GM21381 (cell line): Measurements from ENCODE around the gene ST3GAL4.
"Not testable (repeated sequence)": the region's sequence is repeated elsewhere in the genome, so short reads cannot be mapped to it uniquely, and the experiment has no call there.

Experiments used
- ATAC-seq: cut with Tn5 transposase; IDR thresholded peaks from one replicate; pipeline ENCODE4 v1.9.1; 2021; ENCODE audit warnings: mild to moderate bottlenecking, moderate library complexity; ENCODE audit not compliant: unreplicated experiment

The ST3GAL4 gene

GRCh38 chr11:126362879-126363655 lies 7.6 kb downstream of the ST3GAL4 start:
- no peak for ATAC-seq

- ATAC-seq, result no peak
Measured at GRCh38 chr11:126363706-126364248, 8.3 kb downstream of the ST3GAL4 start.

- not testable (repeated sequence) for ATAC-seq
Measured at GRCh38 chr11:126364735-126365134, 9.2 kb downstream of the ST3GAL4 start.

- ATAC-seq, result not testable (repeated sequence)
Measured at GRCh38 chr11:126365508-126365907, 10.0 kb downstream of the ST3GAL4 start.

GRCh38 chr11:126366064-126366822 lies 10.8 kb downstream of the ST3GAL4 start:
- ATAC-seq, result no peak

- ATAC-seq, result not testable (repeated sequence)
Measured at GRCh38 chr11:126366823-126367654, 11.6 kb downstream of the ST3GAL4 start.

GRCh38 chr11:126367806-126368205 lies 12.3 kb downstream of the ST3GAL4 start:
- not testable (repeated sequence) for ATAC-seq

GRCh38 chr11:126368336-126369119 lies 13.0 kb downstream of the ST3GAL4 start:
- not testable (repeated sequence) for ATAC-seq

GRCh38 chr11:126370016-126370415 lies 14.5 kb downstream of the ST3GAL4 start:
- ATAC-seq, result no peak

- ATAC-seq, result no peak
Measured at GRCh38 chr11:126371595-126371994, 16.1 kb downstream of the ST3GAL4 start.

GRCh38 chr11:126373389-126374066 lies 18.0 kb downstream of the ST3GAL4 start:
- not testable (repeated sequence) for ATAC-seq

GRCh38 chr11:126374562-126375300 lies 19.2 kb downstream of the ST3GAL4 start:
- ATAC-seq, result not testable (repeated sequence)

GRCh38 chr11:126375726-126376125 lies 20.2 kb downstream of the ST3GAL4 start:
- no peak for ATAC-seq

GRCh38 chr11:126378763-126379162 lies 23.3 kb downstream of the ST3GAL4 start:
- ATAC-seq, result no peak

- no peak for ATAC-seq
Measured at GRCh38 chr11:126380909-126381308, 25.4 kb downstream of the ST3GAL4 start.

- ATAC-seq, result not testable (repeated sequence)
Measured at GRCh38 chr11:126381960-126382359, 26.5 kb downstream of the ST3GAL4 start.

- ATAC-seq, result not testable (repeated sequence)
Measured at GRCh38 chr11:126382641-126383040, 27.2 kb downstream of the ST3GAL4 start.
